HEK293T (cell line): ENCODE results near the gene THSD4.
A peak's percentile ranks its signal among the peaks of the same experiment; 100 is the strongest.

Source experiments
- ARNT ChIP-seq: fragments of 450-650 bp; IDR thresholded peaks from 2 replicates; pipeline ENCODE4 v1.6.1; 2017; ENCODE audit warnings: mild to moderate bottlenecking
- BHLHE40 ChIP-seq: fragments of 450-650 bp; IDR thresholded peaks from 2 replicates; pipeline ENCODE4 v1.6.1; 2016; ENCODE audit warnings: mild to moderate bottlenecking, moderate library complexity, borderline replicate concordance
- ELF4 ChIP-seq: fragments of 450-650 bp; IDR thresholded peaks from 2 replicates; pipeline ENCODE4 v1.6.1; 2017; ENCODE audit warnings: antibody characterized with exemption
- FOXA1 ChIP-seq: fragments of 450-650 bp; IDR thresholded peaks from 2 replicates; pipeline ENCODE4 v1.6.1; 2016; ENCODE audit warnings: mild to moderate bottlenecking
- FOXK2 ChIP-seq: fragments of 450-650 bp; IDR thresholded peaks from 2 replicates; pipeline ENCODE4 v1.6.1; 2016; ENCODE audit warnings: mild to moderate bottlenecking
- FOXM1 ChIP-seq: fragments of 450-650 bp; IDR thresholded peaks from 2 replicates; pipeline ENCODE4 v1.6.1; 2017; ENCODE audit warnings: mild to moderate bottlenecking, borderline replicate concordance
- LEF1 ChIP-seq: fragments of 450-650 bp; IDR thresholded peaks from 2 replicates; pipeline ENCODE4 v1.6.1; 2017; ENCODE audit warnings: mild to moderate bottlenecking, borderline replicate concordance
- NFRKB ChIP-seq: fragments of 450-650 bp; IDR thresholded peaks from 2 replicates; pipeline ENCODE4 v1.6.1; 2016; ENCODE audit warnings: mild to moderate bottlenecking, moderate library complexity
- PKNOX1 ChIP-seq: fragments of 450-650 bp; IDR thresholded peaks from 2 replicates; pipeline ENCODE4 v1.6.1; 2016
- SP1 ChIP-seq: fragments of 450-650 bp; IDR thresholded peaks from 2 replicates; pipeline ENCODE4 v1.6.1; 2017
- SUZ12 ChIP-seq: fragments of 450-650 bp; IDR thresholded peaks from 2 replicates; pipeline ENCODE4 v1.6.1; 2016; ENCODE audit warnings: mild to moderate bottlenecking
- TARDBP ChIP-seq: fragments of 450-650 bp; IDR thresholded peaks from 2 replicates; pipeline ENCODE4 v1.6.1; 2016
- ZNF384 ChIP-seq: fragments of 450-650 bp; IDR thresholded peaks from 2 replicates; pipeline ENCODE4 v1.6.1; 2016

- TF ChIP-seq SUZ12, result no peak
- no peak for TF ChIP-seq ELF4
- TF ChIP-seq TARDBP, result no peak
- TF ChIP-seq FOXM1, result no peak
- TF ChIP-seq FOXA1, result no peak
- TF ChIP-seq FOXK2, result no peak
- no peak for TF ChIP-seq LEF1
- TF ChIP-seq SP1, result no peak
- TF ChIP-seq BHLHE40, result no peak
- TF ChIP-seq PKNOX1, result peak; percentile 83
- no peak for TF ChIP-seq NFRKB
- no peak for TF ChIP-seq ZNF384
- TF ChIP-seq ARNT, result no peak
Measured at GRCh38 chr15:71782422-71783165, 667.3 kb downstream of the THSD4 start.
